ENCODE results near the gene FAM234A.

- TF ChIP-seq POLR2A (IDR thresholded peaks at IDR 0.05; ENCODE audit: low read depth, low read length) (peak; percentile 19; the same call in 1 of the 2 replicates), POLR2AphosphoS5 (IDR thresholded peaks at IDR 0.05; ENCODE audit: low read depth, low read length) (no peak), TAF1 (IDR thresholded peaks at IDR 0.05; ENCODE audit: low read depth, low read length) (no peak), POU2F2 (IDR thresholded peaks at IDR 0.05; ENCODE audit: low read depth, low read length) (no peak)
Measured at GRCh38 chr16:189604-190186, 44.9 kb upstream of the FAM234A start.

Data from GM12891 (cell line).